ENCODE data around the gene PCDHGA1.

GRCh38 chr5:141490771-141491170 is 160.5 kb downstream of the PCDHGA1 start:
- TF ChIP-seq, protein P1, sequence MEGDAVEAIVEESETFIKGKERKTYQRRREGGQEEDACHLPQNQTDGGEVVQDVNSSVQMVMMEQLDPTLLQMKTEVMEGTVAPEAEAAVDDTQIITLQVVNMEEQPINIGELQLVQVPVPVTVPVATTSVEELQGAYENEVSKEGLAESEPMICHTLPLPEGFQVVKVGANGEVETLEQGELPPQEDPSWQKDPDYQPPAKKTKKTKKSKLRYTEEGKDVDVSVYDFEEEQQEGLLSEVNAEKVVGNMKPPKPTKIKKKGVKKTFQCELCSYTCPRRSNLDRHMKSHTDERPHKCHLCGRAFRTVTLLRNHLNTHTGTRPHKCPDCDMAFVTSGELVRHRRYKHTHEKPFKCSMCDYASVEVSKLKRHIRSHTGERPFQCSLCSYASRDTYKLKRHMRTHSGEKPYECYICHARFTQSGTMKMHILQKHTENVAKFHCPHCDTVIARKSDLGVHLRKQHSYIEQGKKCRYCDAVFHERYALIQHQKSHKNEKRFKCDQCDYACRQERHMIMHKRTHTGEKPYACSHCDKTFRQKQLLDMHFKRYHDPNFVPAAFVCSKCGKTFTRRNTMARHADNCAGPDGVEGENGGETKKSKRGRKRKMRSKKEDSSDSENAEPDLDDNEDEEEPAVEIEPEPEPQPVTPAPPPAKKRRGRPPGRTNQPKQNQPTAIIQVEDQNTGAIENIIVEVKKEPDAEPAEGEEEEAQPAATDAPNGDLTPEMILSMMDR (conservative IDR thresholded peaks at IDR 0.05; ENCODE audit: low read depth, low read length): no peak
- no peak for TF ChIP-seq EZH2 (IDR thresholded peaks at IDR 0.05; ENCODE audit: borderline replicate concordance, low read depth, low read length, poor library complexity, severe bottlenecking)

All from A673 (cell line).